Right lobe of liver (tissue), 4 donors: ENCODE results near the gene NODAL.

ENCODE experiments used
- CTCF ChIP-seq, 4 donors: fragments of 200-600 bp in 3 of 4; fragments of 450-650 bp in 1 of 4; IDR thresholded peaks; one replicate each; pipeline versions ENCODE4 v1.5.1 to v1.8.0; 2016 to 2022; ENCODE audit warnings: antibody characterized with exemption in 4 of 4, mild to moderate bottlenecking in 2 of 4
- POLR2A ChIP-seq: fragments of 450-650 bp; IDR thresholded peaks from one replicate; pipeline ENCODE4 v1.6.1; 2017; ENCODE audit warnings: antibody characterized with exemption, mild to moderate bottlenecking
- donor health status: DM: no; HTN: no; CAD: no.
- donor health status: DM: no; HTN: no; CAD: no.
- donor health status: DM: no; HTN: yes; CAD: no.

GRCh38 chr10:70482982-70483760 is 41.7 kb upstream of the NODAL start:
- TF ChIP-seq CTCF (IDR thresholded peaks at IDR 0.05) (no peak), POLR2A (no peak)
